ENCODE data around the gene RBFOX2.

Gene RBFOX2

GRCh38 chr22:35860837-35861236 lies 167.8 kb downstream of the RBFOX2 start:
- no peak for DNase-seq

GRCh38 chr22:35860087-35860733 lies 168.4 kb downstream of the RBFOX2 start:
- DNase-seq = no peak

- no peak for DNase-seq
Measured at GRCh38 chr22:35854334-35854733, 174.3 kb downstream of the RBFOX2 start.

- no peak for DNase-seq
Measured at GRCh38 chr22:35852076-35852475, 176.5 kb downstream of the RBFOX2 start.

GRCh38 chr22:35850831-35851230 lies 177.8 kb downstream of the RBFOX2 start:
- DNase-seq = no peak

- no peak for DNase-seq
Measured at GRCh38 chr22:35846804-35847203, 181.8 kb downstream of the RBFOX2 start.

- DNase-seq = no peak
Measured at GRCh38 chr22:35844886-35845285, 183.7 kb downstream of the RBFOX2 start.

GRCh38 chr22:35842954-35843353 lies 185.7 kb downstream of the RBFOX2 start:
- DNase-seq = no peak

GRCh38 chr22:35842519-35842913 lies 186.1 kb downstream of the RBFOX2 start:
- DNase-seq = no peak

GRCh38 chr22:35841907-35842518 lies 186.6 kb downstream of the RBFOX2 start:
- no peak for DNase-seq

GRCh38 chr22:35840302-35840739 lies 188.3 kb downstream of the RBFOX2 start:
- peak; percentile 81 for DNase-seq

GRCh38 chr22:35839841-35840301 lies 188.8 kb downstream of the RBFOX2 start:
- no peak for DNase-seq

GRCh38 chr22:35838855-35839576 lies 189.6 kb downstream of the RBFOX2 start:
- peak; percentile 22 for DNase-seq

- no peak for DNase-seq
Measured at GRCh38 chr22:35837101-35837727, 191.4 kb downstream of the RBFOX2 start.

- DNase-seq = peak; percentile 76
Measured at GRCh38 chr22:35835998-35836691, 192.5 kb downstream of the RBFOX2 start.

GRCh38 chr22:35835267-35835997 lies 193.2 kb downstream of the RBFOX2 start:
- peak; percentile 12 for DNase-seq

- no peak for DNase-seq
Measured at GRCh38 chr22:35834061-35834460, 194.6 kb downstream of the RBFOX2 start.

- DNase-seq = no peak
Measured at GRCh38 chr22:35830305-35830704, 198.3 kb downstream of the RBFOX2 start.

- DNase-seq = no peak
Measured at GRCh38 chr22:35824256-35824655, 204.4 kb downstream of the RBFOX2 start.

GRCh38 chr22:35821654-35822053 lies 207.0 kb downstream of the RBFOX2 start:
- DNase-seq = no peak

- DNase-seq = no peak
Measured at GRCh38 chr22:35819421-35819820, 209.2 kb downstream of the RBFOX2 start.

- no peak for DNase-seq
Measured at GRCh38 chr22:35818897-35819296, 209.7 kb downstream of the RBFOX2 start.
